Activated CD4-positive, alpha-beta T cell treated with anti-CD3 and anti-CD28 coated beads for 36 hours (primary cell): Measurements from ENCODE around the gene DNAH10. TPM values are rescaled to one million over a fixed set of nuclear protein-coding genes. Genes with fewer than 3 reads are reported as not detected.

Experiments used
- ATAC-seq: fragments of 200-7000 bp; cut with Tn5 transposase; one replicate; pipeline ENCODE4 v1.10.0; 2021; ENCODE audit warnings: mild to moderate bottlenecking, moderate library complexity
- CTCF ChIA-PET: fragments of 350-600 bp; sonication (Branson Sonifier 250); formaldehyde crosslinking; loops from one replicate; lab custom pipeline; 2021; ENCODE audit warnings: antibody characterized with exemption; lab: Charles Lee
- POLR2A ChIA-PET: fragments of 350-600 bp; sonication (Branson Sonifier 250); formaldehyde crosslinking; loops from one replicate; lab custom pipeline; 2021; ENCODE audit warnings: antibody characterized with exemption, inconsistent platforms; lab: Charles Lee
- DNase-seq: peaks from one replicate; pipeline ENCODE4 v3.0.0-alpha.2; 2020
- H3K27ac Mint-ChIP-seq: one replicate; pipeline ENCODE4 v1.8.0; 2021; ENCODE audit warnings: mixed read lengths
- H3K27me3 Mint-ChIP-seq: one replicate; pipeline ENCODE4 v1.8.0; 2021; ENCODE audit warnings: mixed read lengths
- H3K36me3 Mint-ChIP-seq: one replicate; pipeline ENCODE4 v1.8.0; 2021; ENCODE audit warnings: low read depth, mixed read lengths
- H3K4me1 Mint-ChIP-seq: one replicate; pipeline ENCODE4 v1.8.0; 2021; ENCODE audit warnings: mixed read lengths
- H3K4me3 Mint-ChIP-seq: one replicate; pipeline ENCODE4 v1.8.0; 2021; ENCODE audit warnings: mild to moderate bottlenecking, moderate library complexity, mixed read lengths
- H3K9me3 Mint-ChIP-seq: one replicate; pipeline ENCODE4 v1.8.0; 2021; ENCODE audit warnings: low read depth, mixed read lengths
- intact Hi-C, 2 experiments: fragments of 100-400 bp; cut with DNase I in 1 of 2; cut with micrococcal nuclease in 1 of 2; formaldehyde crosslinking; loops; one replicate each; pipeline versions ENCODE4 v1.14.2 to v1.15.1; 2022 to 2024; cut with DNase I, micrococcal nuclease
- total RNA-seq, 2 experiments: library from RNA; stranded (reverse); gene quantifications; one replicate each; pipeline ENCODE4 v1.2.3, GENCODE V29; 2021

Gene DNAH10
- total RNA-seq, 2 experiments from 2014 or later, result 0.16 to 0.37 TPM

DNA sequence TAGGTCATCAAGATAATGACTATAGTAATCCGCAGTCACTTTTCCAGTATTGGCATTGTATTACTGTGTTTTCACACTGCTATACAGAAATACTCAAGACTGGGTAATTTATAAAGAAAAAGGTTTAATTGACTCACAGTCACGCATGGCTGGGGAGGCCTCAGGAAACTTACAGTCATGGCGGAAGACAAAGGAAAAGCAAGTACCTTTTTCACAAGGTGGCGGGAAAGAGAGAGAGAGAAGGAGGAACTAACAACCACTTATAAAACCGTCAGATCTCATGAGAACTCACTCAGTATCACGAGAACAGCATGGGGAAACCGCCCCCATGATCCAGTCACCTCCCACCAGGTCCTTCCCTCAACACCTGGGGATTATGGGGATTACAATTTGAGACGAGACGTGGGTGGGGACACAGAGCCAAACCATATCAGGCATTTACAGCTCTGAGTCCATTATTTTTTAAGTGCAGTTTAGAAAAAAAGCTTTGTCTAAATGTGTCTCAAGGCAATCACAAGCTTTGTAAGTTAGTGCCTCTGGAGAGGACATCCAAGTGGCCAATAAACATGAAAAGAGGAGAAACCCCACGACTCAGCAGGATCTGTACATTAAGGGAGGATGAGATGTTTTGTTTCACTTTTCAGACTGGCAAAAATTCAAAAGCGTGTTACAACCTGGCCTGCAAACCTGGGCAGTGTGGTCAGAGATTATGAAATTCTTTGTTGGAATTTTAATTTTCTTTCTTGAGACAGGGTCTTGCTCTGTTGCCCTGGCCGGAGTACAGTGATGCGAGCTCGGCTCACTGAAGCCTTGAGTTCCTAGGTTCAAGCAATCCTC, 82.0 kb downstream of the DNAH10 start:
- ChIA-PET CTCF (interaction anchor here (0.6 kb wide), 2 partner anchors 98 to 1317 kb away, joined by 3 read pairs; partner anchors contain the start of gene RSRC2), POLR2A (no interaction called here)
- no peak overlapping the region for H3K4me3 Mint-ChIP-seq
- H3K36me3 Mint-ChIP-seq, result no peaks in the 10 kb centered on the region
- ATAC-seq, result no peak
- H3K4me1 Mint-ChIP-seq, result no peaks in the 10 kb centered on the region
- intact Hi-C loops, result no loop called here
- DNase-seq, result no peak
- no peaks in the 10 kb centered on the region for H3K9me3 Mint-ChIP-seq
- H3K27ac Mint-ChIP-seq, result no peak overlapping the region
- peaks cover 2% of the 10 kb centered on the region for H3K27me3 Mint-ChIP-seq

DNA sequence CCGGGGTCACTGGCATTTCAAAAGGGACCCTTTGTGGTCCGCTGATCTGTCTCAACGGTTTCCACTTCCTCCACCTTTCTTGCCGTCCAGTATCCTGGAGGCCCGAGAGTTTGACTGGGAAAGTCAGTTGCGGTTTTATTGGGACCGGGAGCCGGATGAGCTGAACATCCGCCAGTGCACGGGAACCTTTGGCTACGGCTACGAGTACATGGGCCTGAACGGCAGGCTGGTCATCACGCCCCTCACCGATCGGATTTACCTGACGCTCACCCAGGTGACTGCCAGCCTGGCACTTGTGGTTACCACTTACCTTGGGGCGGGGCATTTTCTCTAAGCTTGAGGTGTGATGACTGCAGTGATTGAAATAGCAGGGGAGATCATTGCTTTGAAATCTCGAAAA, 83.8 kb downstream of the DNAH10 start:
- Mint-ChIP-seq H3K4me1 (no peaks in the 10 kb centered on the region), H3K27ac (no peak overlapping the region), H3K36me3 (no peaks in the 10 kb centered on the region), H3K4me3 (no peak overlapping the region), H3K9me3 (no peaks in the 10 kb centered on the region), H3K27me3 (peaks cover 2% of the 10 kb centered on the region)
- DNase-seq, result no peak
- ATAC-seq, result no peak
- intact Hi-C loops, result no loop called here
- CTCF ChIA-PET, result interaction anchor here (0.6 kb wide), 1 partner anchor 904 kb away, joined by 3 read pairs; no protein-coding TSS in a partner anchor
- POLR2A ChIA-PET, result no interaction called here

GRCh38 chr12:123846340-123846739, 84.2 kb downstream of the DNAH10 start:
- no peak for ATAC-seq
- H3K4me1 Mint-ChIP-seq, result no peaks in the 10 kb centered on the region
- no peaks in the 10 kb centered on the region for H3K9me3 Mint-ChIP-seq
- CTCF ChIA-PET, result interaction anchor here (0.6 to 0.7 kb wide), 2 partner anchors 451 to 903 kb away, joined by 3 read pairs; no protein-coding TSS in a partner anchor
- POLR2A ChIA-PET, result no interaction called here
- H3K27ac Mint-ChIP-seq, result no peak overlapping the region
- intact Hi-C loops, result no loop called here
- DNase-seq, result no peak
- H3K36me3 Mint-ChIP-seq, result no peaks in the 10 kb centered on the region
- no peak overlapping the region for H3K4me3 Mint-ChIP-seq
- no peaks in the 10 kb centered on the region for H3K27me3 Mint-ChIP-seq

DNA sequence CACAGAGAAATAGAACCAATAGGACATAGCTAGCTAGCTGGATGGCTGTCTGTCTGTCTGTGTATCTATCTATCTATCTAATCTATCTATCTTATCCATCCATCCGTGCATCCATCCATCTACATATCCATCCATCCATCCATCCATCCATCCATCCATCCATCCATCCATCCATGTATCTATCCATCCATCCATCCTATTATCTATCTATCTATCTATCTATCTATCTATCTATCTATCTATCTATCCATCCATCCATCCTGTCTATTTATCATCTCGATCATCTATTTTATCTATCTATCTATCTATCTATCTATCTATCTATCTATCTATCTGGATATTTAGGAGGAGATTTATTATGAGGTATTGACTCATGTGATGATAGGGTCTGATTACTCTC, 84.9 kb downstream of the DNAH10 start:
- POLR2A ChIA-PET, result no interaction called here
- CTCF ChIA-PET, result interaction anchor here (0.7 kb wide), 1 partner anchor 450 kb away, joined by 3 read pairs; no protein-coding TSS in a partner anchor
- no peaks in the 10 kb centered on the region for H3K27me3 Mint-ChIP-seq
- H3K36me3 Mint-ChIP-seq, result no peaks in the 10 kb centered on the region
- intact Hi-C loops, result no loop called here
- H3K4me1 Mint-ChIP-seq, result no peaks in the 10 kb centered on the region
- no peak overlapping the region for H3K27ac Mint-ChIP-seq
- DNase-seq, result no peak
- H3K9me3 Mint-ChIP-seq, result no peaks in the 10 kb centered on the region
- ATAC-seq, result no peak
- H3K4me3 Mint-ChIP-seq, result no peak overlapping the region

DNA sequence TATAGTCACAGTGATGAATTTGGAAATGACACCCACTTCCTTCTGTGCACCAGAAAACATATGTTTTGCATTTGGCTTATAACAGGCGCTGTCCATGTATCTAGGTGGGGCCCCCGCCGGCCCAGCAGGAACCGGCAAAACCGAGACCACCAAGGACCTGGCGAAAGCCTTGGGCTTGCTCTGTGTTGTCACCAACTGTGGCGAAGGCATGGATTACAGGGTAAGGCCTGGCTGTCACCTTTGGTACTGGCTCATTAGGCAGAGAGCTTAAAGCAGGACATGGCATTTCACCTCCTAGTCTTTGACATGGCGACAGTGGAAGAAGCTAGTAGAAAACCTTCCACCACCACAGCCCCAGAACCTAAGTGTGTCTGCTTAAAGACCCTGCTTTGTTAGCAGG, 85.8 kb downstream of the DNAH10 start:
- no peak for DNase-seq
- no peaks in the 10 kb centered on the region for H3K36me3 Mint-ChIP-seq
- H3K4me1 Mint-ChIP-seq, result no peaks in the 10 kb centered on the region
- no peaks in the 10 kb centered on the region for H3K27me3 Mint-ChIP-seq
- H3K4me3 Mint-ChIP-seq, result no peak overlapping the region
- H3K9me3 Mint-ChIP-seq, result no peaks in the 10 kb centered on the region
- no peak for ATAC-seq
- CTCF ChIA-PET, result no interaction called here
- H3K27ac Mint-ChIP-seq, result no peak overlapping the region
- intact Hi-C loops, result no loop called here
- POLR2A ChIA-PET, result no interaction called here

DNA sequence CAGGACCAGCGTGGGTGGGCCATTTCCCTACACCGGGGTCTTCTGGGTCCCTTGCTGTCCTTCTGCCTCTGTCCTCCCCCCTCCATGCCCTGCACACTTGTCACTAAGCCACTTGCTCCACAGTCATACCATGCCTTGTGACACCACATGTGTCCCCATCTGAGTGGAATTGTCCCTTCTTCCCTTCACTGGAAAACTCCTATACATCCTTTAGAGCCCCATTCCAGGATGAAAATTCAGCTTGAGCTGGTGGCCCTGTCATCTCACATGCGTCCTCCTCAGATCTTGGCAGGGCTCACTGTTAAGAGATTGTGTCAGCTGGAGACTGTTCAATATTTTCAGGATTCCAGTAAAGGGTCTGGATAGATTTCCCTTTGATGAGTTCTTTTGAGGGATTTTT, 87.4 kb downstream of the DNAH10 start:
- DNase-seq, result no peak
- intact Hi-C loops, result no loop called here
- Mint-ChIP-seq H3K9me3 (no peaks in the 10 kb centered on the region), H3K36me3 (no peaks in the 10 kb centered on the region), H3K27ac (no peak overlapping the region), H3K27me3 (no peaks in the 10 kb centered on the region), H3K4me3 (no peak overlapping the region), H3K4me1 (no peaks in the 10 kb centered on the region)
- CTCF ChIA-PET, result no interaction called here
- POLR2A ChIA-PET, result no interaction called here
- no peak for ATAC-seq

DNA sequence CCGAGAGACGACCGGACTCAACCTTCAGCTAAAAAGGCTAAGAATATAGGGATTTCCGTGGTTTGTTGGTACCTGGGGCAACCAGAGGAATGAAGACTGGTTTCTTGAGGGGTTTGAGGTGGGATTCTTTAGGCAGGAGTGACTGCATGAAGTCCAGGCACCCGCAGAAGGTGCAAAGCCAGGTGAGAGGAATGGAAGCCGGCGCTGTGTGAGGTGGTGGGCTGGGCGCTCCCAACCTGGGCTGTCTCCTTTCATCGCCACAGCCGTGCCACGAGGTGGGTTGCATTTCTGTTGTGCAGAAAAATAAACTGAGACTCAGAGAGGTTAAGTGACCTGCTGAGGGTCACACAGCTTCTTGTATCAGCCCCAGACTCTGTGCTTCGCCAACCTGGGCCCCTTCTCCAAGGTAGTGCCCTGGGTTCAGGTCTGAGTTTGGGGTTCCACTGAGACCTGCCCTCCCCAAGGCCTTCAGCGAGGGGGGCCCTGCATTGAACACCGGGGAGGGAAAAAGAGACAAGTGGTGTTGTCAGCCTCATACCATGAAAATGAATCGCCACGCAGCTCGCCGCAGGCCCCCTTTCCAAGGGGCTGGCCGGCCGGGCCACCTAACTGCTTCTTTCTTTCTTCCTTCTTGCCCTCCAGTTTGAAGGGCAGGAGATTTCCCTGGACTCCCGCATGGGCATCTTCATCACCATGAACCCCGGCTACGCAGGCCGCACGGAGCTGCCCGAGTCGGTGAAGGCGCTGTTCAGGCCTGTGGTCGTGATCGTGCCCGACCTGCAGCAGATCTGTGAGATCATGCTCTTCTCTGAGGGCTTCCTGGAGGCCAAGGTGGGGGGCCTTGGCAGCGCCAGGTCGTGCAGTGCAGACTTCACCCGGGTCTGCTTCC, 88.4 kb downstream of the DNAH10 start:
- ChIA-PET CTCF (interaction anchor here (0.6 kb wide), 1 partner anchor 99 kb away, joined by 4 read pairs; no protein-coding TSS in a partner anchor), POLR2A (no interaction called here)
- DNase-seq (no peak), ATAC-seq (no peak)
- Mint-ChIP-seq H3K9me3 (no peaks in the 10 kb centered on the region), H3K4me1 (no peaks in the 10 kb centered on the region), H3K4me3 (no peak overlapping the region), H3K27ac (no peak overlapping the region), H3K27me3 (no peaks in the 10 kb centered on the region), H3K36me3 (no peaks in the 10 kb centered on the region)
- intact Hi-C loops, result no loop called here

GRCh38 chr12:123853396-123854070, 91.4 kb downstream of the DNAH10 start:
- DNase-seq (no peak), ATAC-seq (no peak)
- ChIA-PET CTCF (interaction anchor here (0.6 to 0.7 kb wide), 3 partner anchors 20 to 1283 kb away, joined by 3 to 4 read pairs (median 3); no protein-coding TSS in a partner anchor), POLR2A (no interaction called here)
- Mint-ChIP-seq H3K27ac (no peak overlapping the region), H3K36me3 (no peaks in the 10 kb centered on the region), H3K27me3 (peaks cover 1% of the 10 kb centered on the region), H3K4me3 (no peak overlapping the region), H3K9me3 (no peaks in the 10 kb centered on the region), H3K4me1 (no peaks in the 10 kb centered on the region)
- intact Hi-C loops, result no loop called here

GRCh38 chr12:123854232-123854631, 92.1 kb downstream of the DNAH10 start:
- intact Hi-C loops, result no loop called here
- Mint-ChIP-seq H3K4me1 (no peaks in the 10 kb centered on the region), H3K27me3 (peaks cover 1% of the 10 kb centered on the region), H3K9me3 (no peaks in the 10 kb centered on the region), H3K36me3 (no peaks in the 10 kb centered on the region), H3K4me3 (no peak overlapping the region), H3K27ac (no peak overlapping the region)
- POLR2A ChIA-PET, result no interaction called here
- ATAC-seq, result no peak
- CTCF ChIA-PET, result interaction anchor here (0.6 to 0.7 kb wide), 4 partner anchors 21 to 1282 kb away, joined by 3 to 4 read pairs (median 3); no protein-coding TSS in a partner anchor
- DNase-seq, result no peak

- Mint-ChIP-seq H3K36me3 (no peaks in the 10 kb centered on the region), H3K27ac (no peak overlapping the region), H3K9me3 (no peaks in the 10 kb centered on the region), H3K4me1 (no peaks in the 10 kb centered on the region), H3K27me3 (peaks cover 1% of the 10 kb centered on the region), H3K4me3 (no peak overlapping the region)
- no peak for ATAC-seq
- no peak for DNase-seq
- ChIA-PET CTCF (interaction anchor here (0.7 kb wide), 1 partner anchor 176 kb away, joined by 3 read pairs; no protein-coding TSS in a partner anchor), POLR2A (no interaction called here)
- intact Hi-C loops, result no loop called here
These were observed 92.8 kb downstream of the DNAH10 start for GRCh38 chr12:123854918-123855317.

DNA sequence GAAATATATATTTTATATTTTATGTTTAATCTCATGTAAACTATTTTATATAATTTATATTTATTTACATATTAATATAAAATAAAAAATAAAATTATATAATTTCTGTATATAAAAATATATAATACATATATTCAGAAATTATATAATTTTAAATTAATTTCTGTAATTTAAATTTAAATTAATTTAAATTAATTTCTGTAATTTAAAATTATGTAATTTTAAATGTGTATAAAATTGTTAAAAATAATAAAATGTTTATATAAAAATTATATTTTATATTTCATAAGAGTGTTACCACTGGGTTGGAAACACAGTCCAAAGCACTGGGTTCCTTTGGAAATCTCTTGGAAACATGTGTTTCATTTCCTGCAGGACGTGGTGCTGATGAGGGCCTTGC, 94.6 kb downstream of the DNAH10 start:
- DNase-seq, result no peak
- ATAC-seq, result no peak
- Mint-ChIP-seq H3K36me3 (no peaks in the 10 kb centered on the region), H3K9me3 (no peaks in the 10 kb centered on the region), H3K4me3 (no peak overlapping the region), H3K4me1 (no peaks in the 10 kb centered on the region), H3K27ac (no peak overlapping the region), H3K27me3 (peaks cover 1% of the 10 kb centered on the region)
- ChIA-PET POLR2A (no interaction called here), CTCF (no interaction called here)
- intact Hi-C loops, result no loop called here
